ENCODE measurements around the gene KCP.

The KCP gene

GRCh38 chr7:128858380-128859231, 51.9 kb downstream of the KCP start:
- DNase-seq (ENCODE audit: low read depth) = no peak

GRCh38 chr7:128856001-128856718, 54.3 kb downstream of the KCP start:
- no peak for DNase-seq (ENCODE audit: low read depth)

- DNase-seq (ENCODE audit: low read depth) = no peak
Observed at GRCh38 chr7:128855559-128855958, 55.0 kb downstream of the KCP start.

GRCh38 chr7:128854396-128854795, 56.1 kb downstream of the KCP start:
- no peak for DNase-seq (ENCODE audit: low read depth)

GRCh38 chr7:128853799-128854198, 56.7 kb downstream of the KCP start:
- DNase-seq (ENCODE audit: low read depth) = no peak

GRCh38 chr7:128852537-128853254, 57.8 kb downstream of the KCP start:
- no peak for DNase-seq (ENCODE audit: low read depth)

GRCh38 chr7:128849804-128850490, 60.6 kb downstream of the KCP start:
- DNase-seq (ENCODE audit: low read depth) = no peak

GRCh38 chr7:128849156-128849515, 61.4 kb downstream of the KCP start:
- no peak for DNase-seq (ENCODE audit: low read depth)

GRCh38 chr7:128848289-128849155, 62.0 kb downstream of the KCP start:
- no peak for DNase-seq (ENCODE audit: low read depth)

- DNase-seq (ENCODE audit: low read depth) = no peak
Observed at GRCh38 chr7:128847721-128848211, 62.7 kb downstream of the KCP start.

GRCh38 chr7:128846781-128847444, 63.6 kb downstream of the KCP start:
- no peak for DNase-seq (ENCODE audit: low read depth)

GRCh38 chr7:128845987-128846386, 64.5 kb downstream of the KCP start:
- no peak for DNase-seq (ENCODE audit: low read depth)

- DNase-seq (ENCODE audit: low read depth) = no peak
Observed at GRCh38 chr7:128845475-128845874, 65.0 kb downstream of the KCP start.

GRCh38 chr7:128844777-128845311, 65.7 kb downstream of the KCP start:
- DNase-seq (ENCODE audit: low read depth) = no peak

GRCh38 chr7:128843938-128844621, 66.4 kb downstream of the KCP start:
- no peak for DNase-seq (ENCODE audit: low read depth)

GRCh38 chr7:128842674-128843641, 67.6 kb downstream of the KCP start:
- no peak for DNase-seq (ENCODE audit: low read depth)

GRCh38 chr7:128841921-128842673, 68.4 kb downstream of the KCP start:
- DNase-seq (ENCODE audit: low read depth) = peak; percentile 25

All from stimulated activated CD8-positive, alpha-beta memory T cell treated with anti-CD3 and anti-CD28 coated beads, Interleukin-12 subunit alpha, Interleukin-12 subunit beta, amount 100 ng/mL, for 4 hours (primary cell).